K562 (cell line): ENCODE data around the gene PRM3. TPM values are rescaled to one million over a fixed set of nuclear protein-coding genes. Genes with fewer than 3 reads are reported as not detected.

Experiments
- CCNT2 ChIP-seq: IDR thresholded peaks from 2 replicates; pipeline ENCODE4 v1.6.1; 2011; ENCODE audit warnings: borderline replicate concordance, low read depth, mild to moderate bottlenecking, moderate library complexity, mixed read lengths, low read length; ENCODE audit not compliant: insufficient read length; ENCODE audit errors: extremely low read depth
- CTBP1 ChIP-seq: fragments of 450-650 bp; IDR thresholded peaks from 2 replicates; pipeline ENCODE4 v1.6.1; 2016; ENCODE audit warnings: borderline replicate concordance
- JUN ChIP-seq, 2 experiments: sonication (generic) in 1 of 2; formaldehyde crosslinking in 1 of 2; IDR thresholded peaks; 2 replicates each; pipeline versions ENCODE4 v1.6.1 to v1.8.0; 2012 to 2022; ENCODE audit warnings: borderline replicate concordance in 2 of 2, mild to moderate bottlenecking in 2 of 2, improper control_type of control experiment in 1 of 2, low read depth in 1 of 2, low read length in 1 of 2, missing genetic modification reagents in 1 of 2
- JUNB ChIP-seq: fragments of 450-650 bp; formaldehyde crosslinking; conservative IDR thresholded peaks from 2 replicates; pipeline ENCODE4 v1.4.0; 2020; ENCODE audit warnings: mild to moderate bottlenecking
- MAZ ChIP-seq, 2 experiments: fragments of 450-650 bp in 1 of 2; sonication (generic) in 1 of 2; formaldehyde crosslinking; IDR thresholded peaks in 1 of 2; conservative IDR thresholded peaks in 1 of 2; 2 replicates each; pipeline versions ENCODE4 v1.4.0 to v1.5.0; 2020; ENCODE audit warnings: mild to moderate bottlenecking in 1 of 2, missing genetic modification reagents in 1 of 2
- NONO ChIP-seq, 2 experiments: fragments of 200-400 bp in 1 of 2; fragments of 450-650 bp in 1 of 2; formaldehyde crosslinking in 1 of 2; IDR thresholded peaks; 2 replicates each; pipeline ENCODE4 v1.6.1; 2017; ENCODE audit warnings: low read depth in 2 of 2, mild to moderate bottlenecking in 2 of 2, moderate library complexity in 2 of 2, low read length in 1 of 2
- NR2C1 ChIP-seq, 2 experiments: fragments of 450-650 bp; IDR thresholded peaks; 2 replicates each; pipeline ENCODE4 v1.6.1; 2017; ENCODE audit warnings: mild to moderate bottlenecking in 2 of 2, antibody characterized with exemption in 1 of 2, inconsistent platforms in 1 of 2, missing compliant biosample characterization in 1 of 2, missing genetic modification characterization in 1 of 2
- NR2C2 ChIP-seq, 2 experiments: fragments of 200-800 bp in 1 of 2; sonication (Bioruptor generic) in 1 of 2; sonication (generic) in 1 of 2; formaldehyde crosslinking in 1 of 2; IDR thresholded peaks; 2 replicates each; pipeline versions ENCODE4 v1.6.1 to v1.8.0; 2016 to 2022; ENCODE audit warnings: mild to moderate bottlenecking in 1 of 2, missing compliant biosample characterization in 1 of 2, missing genetic modification characterization in 1 of 2, missing genetic modification reagents in 1 of 2
- NR4A1 ChIP-seq, 2 experiments: fragments of 250-450 bp in 1 of 2; fragments of 450-650 bp in 1 of 2; sonication (Bioruptor Pico) in 1 of 2; IDR thresholded peaks; 2 replicates each; pipeline versions ENCODE4 v1.4.0 to v1.6.1; 2016 to 2020; ENCODE audit warnings: mild to moderate bottlenecking in 2 of 2, missing compliant biosample characterization in 1 of 2, missing genetic modification characterization in 1 of 2, moderate library complexity in 1 of 2
- RBBP5 ChIP-seq: fragments of 200-600 bp; sonication (generic); IDR thresholded peaks from 2 replicates; pipeline ENCODE4 v1.6.1; 2012; ENCODE audit warnings: borderline replicate concordance, mild to moderate bottlenecking, low read length, control low read depth, inconsistent platforms; ENCODE audit not compliant: insufficient read depth, poor library complexity, severe bottlenecking
- RBFOX2 ChIP-seq: fragments of 200-400 bp; formaldehyde crosslinking; IDR thresholded peaks from 2 replicates; pipeline ENCODE4 v1.6.1; 2017; ENCODE audit warnings: low read depth, mild to moderate bottlenecking, low read length, moderate library complexity
- SMARCA5 ChIP-seq: fragments of 450-650 bp; IDR thresholded peaks from 2 replicates; pipeline ENCODE4 v1.6.1; 2016
- SRF ChIP-seq, 2 experiments: fragments of 250-450, 450-650 bp in 1 of 2; sonication (Bioruptor Pico) in 1 of 2; sonication (generic) in 1 of 2; formaldehyde crosslinking; IDR thresholded peaks; 2 replicates each; pipeline versions ENCODE4 v1.5.0 to v1.5.1; 2020 to 2022; ENCODE audit warnings: mild to moderate bottlenecking in 1 of 2, missing genetic modification reagents in 1 of 2
- TGIF2 ChIP-seq: sonication (generic); formaldehyde crosslinking; IDR thresholded peaks from 2 replicates; pipeline ENCODE4 v1.8.1; 2022; ENCODE audit warnings: mild to moderate bottlenecking, missing genetic modification reagents, moderate library complexity
- ZBTB8A ChIP-seq: fragments of 450-650 bp; IDR thresholded peaks from 2 replicates; pipeline ENCODE4 v1.6.1; 2018; ENCODE audit warnings: mild to moderate bottlenecking, moderate library complexity; ENCODE audit not compliant: partially characterized antibody
- ZNF583 ChIP-seq: fragments of 250-450 bp; sonication (Bioruptor Pico); IDR thresholded peaks from 2 replicates; pipeline ENCODE4 v1.4.0; 2020
- polyA plus RNA-seq, 8 experiments: library from polyadenylated mRNA; depleted of rRNA in 4 of 8; stranded (reverse) in 5 of 8; unstranded in 3 of 8; fragments of >200 nt; fragmentation: Nextera tagmentation in 2 of 8; fragmentation: Illumina TruSeq in 1 of 8; extraction: Ambion mirVana in 2 of 8; extraction: Trizol in 1 of 8; gene quantifications; 2 replicates each; pipeline versions ENCODE4 v1.2.1 to v1.2.3, GENCODE V29; 2011 to 2014; ENCODE audit warnings: inconsistent platforms in 1 of 8, missing spikeins in 1 of 8
- total RNA-seq, 7 experiments: library from RNA; depleted of rRNA in 6 of 7; stranded (reverse); fragments of >200 nt in 6 of 7; fragmentation: Illumina TruSeq in 2 of 7; extraction: Trizol in 2 of 7; gene quantifications; 2 replicates each; pipeline versions ENCODE4 v1.2.1 to v1.2.3, GENCODE V29; 2011 to 2021; ENCODE audit warnings: low replicate concordance in 1 of 7
- TF ChIP-seq, protein P1 (sequence below): sonication (generic); formaldehyde crosslinking; IDR thresholded peaks from 2 replicates; pipeline ENCODE4 v1.8.0; 2022; ENCODE audit warnings: missing genetic modification reagents, mild to moderate bottlenecking, moderate library complexity, borderline replicate concordance
- TF ChIP-seq, protein P2 (sequence below): fragments of 450-650 bp; IDR thresholded peaks from 2 replicates; pipeline ENCODE4 v1.6.1; 2016
- TF ChIP-seq, protein P3 (sequence below): fragments of 250-450 bp; sonication (Bioruptor Pico); IDR thresholded peaks from 2 replicates; pipeline ENCODE4 v1.5.0; 2021
- TF ChIP-seq, protein P4 (sequence below): IDR thresholded peaks from 2 replicates; pipeline ENCODE4 v1.6.1; 2014; ENCODE audit warnings: antibody characterized with exemption

PRM3 gene
- total and polyA plus RNA-seq, 9 of the 15 experiments (the other 6 are each of a cell fraction or from before 2014, with no cell fraction given), result not detected

DNA sequence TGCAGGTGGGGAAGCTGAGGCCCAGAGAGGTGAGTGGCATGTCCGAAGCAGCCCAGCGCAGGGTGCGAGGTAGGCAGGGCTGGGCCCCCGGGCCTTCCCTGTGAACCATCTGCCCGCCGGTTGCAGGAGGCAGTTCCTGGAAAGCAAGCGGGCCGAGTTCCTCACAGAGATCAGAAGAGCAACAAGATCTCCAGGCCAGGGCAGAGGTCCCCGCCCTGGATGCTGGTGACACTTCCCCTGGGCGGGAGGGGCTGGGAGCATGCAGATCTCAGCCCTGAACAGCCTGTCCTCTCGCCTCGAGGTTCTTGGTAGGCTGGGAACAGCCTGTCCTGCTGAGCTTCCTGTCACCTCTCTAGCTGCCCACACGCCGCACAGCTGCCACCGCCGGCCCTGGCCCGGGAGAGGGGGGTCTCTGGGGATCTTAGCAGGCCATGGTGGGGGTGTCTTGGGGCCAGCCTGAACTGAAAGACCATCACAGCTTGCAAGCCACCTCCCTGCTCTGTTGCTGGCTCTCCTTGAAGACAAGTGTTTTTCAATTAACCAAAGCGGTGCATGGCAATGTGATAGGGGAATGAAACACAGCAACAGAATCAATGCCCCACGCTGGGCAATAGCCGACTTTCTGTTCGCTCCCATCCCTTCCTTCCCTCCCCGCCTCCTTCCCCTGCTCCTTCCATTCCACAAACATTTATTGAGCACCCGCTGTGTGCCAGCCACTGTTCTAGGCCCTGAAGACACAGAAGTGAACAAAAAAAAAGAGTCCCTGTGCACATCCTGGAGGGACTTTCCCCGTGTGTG, 49.1 kb downstream of the PRM3 start (continued):
- TF ChIP-seq, protein P1, sequence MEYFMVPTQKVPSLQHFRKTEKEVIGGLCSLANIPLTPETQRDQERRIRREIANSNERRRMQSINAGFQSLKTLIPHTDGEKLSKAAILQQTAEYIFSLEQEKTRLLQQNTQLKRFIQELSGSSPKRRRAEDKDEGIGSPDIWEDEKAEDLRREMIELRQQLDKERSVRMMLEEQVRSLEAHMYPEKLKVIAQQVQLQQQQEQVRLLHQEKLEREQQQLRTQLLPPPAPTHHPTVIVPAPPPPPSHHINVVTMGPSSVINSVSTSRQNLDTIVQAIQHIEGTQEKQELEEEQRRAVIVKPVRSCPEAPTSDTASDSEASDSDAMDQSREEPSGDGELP (CRISPR knock-in tag), result peak; percentile 56; the same call in 1 of the 2 replicates
- TF ChIP-seq JUN (IDR thresholded peaks at IDR 0.05; ENCODE audit: borderline replicate concordance, low read depth, low read length), result peak; percentile 8; the same call in 1 of the 2 replicates
- no peak for TF ChIP-seq JUN (CRISPR knock-in tag; IDR thresholded peaks at IDR 0.05; ENCODE audit: borderline replicate concordance)
- TF ChIP-seq JUNB (CRISPR knock-in tag), result no peak
- TF ChIP-seq, protein P2, sequence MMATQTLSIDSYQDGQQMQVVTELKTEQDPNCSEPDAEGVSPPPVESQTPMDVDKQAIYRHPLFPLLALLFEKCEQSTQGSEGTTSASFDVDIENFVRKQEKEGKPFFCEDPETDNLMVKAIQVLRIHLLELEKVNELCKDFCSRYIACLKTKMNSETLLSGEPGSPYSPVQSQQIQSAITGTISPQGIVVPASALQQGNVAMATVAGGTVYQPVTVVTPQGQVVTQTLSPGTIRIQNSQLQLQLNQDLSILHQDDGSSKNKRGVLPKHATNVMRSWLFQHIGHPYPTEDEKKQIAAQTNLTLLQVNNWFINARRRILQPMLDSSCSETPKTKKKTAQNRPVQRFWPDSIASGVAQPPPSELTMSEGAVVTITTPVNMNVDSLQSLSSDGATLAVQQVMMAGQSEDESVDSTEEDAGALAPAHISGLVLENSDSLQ, result peak; percentile 32; the same call in 1 of the 2 replicates
- no peak for TF ChIP-seq ZBTB8A
- no peak for TF ChIP-seq NR2C2 (CRISPR knock-in tag; IDR thresholded peaks at IDR 0.05)
- peak; percentile 55 for TF ChIP-seq NR2C2 (tag; IDR thresholded peaks at IDR 0.05)
- no peak for TF ChIP-seq SMARCA5
- TF ChIP-seq MAZ (CRISPR knock-in tag; conservative IDR thresholded peaks at IDR 0.05 in 1 of 2, IDR thresholded peaks at IDR 0.05 in 1 of 2), result peak; percentile 73 to 98
- TF ChIP-seq, protein P3, sequence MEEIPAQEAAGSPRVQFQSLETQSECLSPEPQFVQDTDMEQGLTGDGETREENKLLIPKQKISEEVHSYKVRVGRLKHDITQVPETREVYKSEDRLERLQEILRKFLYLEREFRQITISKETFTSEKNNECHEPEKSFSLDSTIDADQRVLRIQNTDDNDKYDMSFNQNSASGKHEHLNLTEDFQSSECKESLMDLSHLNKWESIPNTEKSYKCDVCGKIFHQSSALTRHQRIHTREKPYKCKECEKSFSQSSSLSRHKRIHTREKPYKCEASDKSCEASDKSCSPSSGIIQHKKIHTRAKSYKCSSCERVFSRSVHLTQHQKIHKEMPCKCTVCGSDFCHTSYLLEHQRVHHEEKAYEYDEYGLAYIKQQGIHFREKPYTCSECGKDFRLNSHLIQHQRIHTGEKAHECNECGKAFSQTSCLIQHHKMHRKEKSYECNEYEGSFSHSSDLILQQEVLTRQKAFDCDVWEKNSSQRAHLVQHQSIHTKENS (CRISPR knock-in tag), result no peak
- no peak for TF ChIP-seq TGIF2 (CRISPR knock-in tag)
- no peak for TF ChIP-seq NR2C1 (IDR thresholded peaks at IDR 0.05)
- TF ChIP-seq NR2C1 (tag; IDR thresholded peaks at IDR 0.05), result peak; percentile 8; the same call in 1 of the 2 replicates
- 0 out of 2 replicates have a peak, but pooled peaks have one; percentile 9 for TF ChIP-seq ZNF583 (CRISPR knock-in tag)
- TF ChIP-seq NR4A1 (CRISPR knock-in tag; IDR thresholded peaks at IDR 0.05), result no peak
- peak; percentile 42; the same call in 1 of the 2 replicates for TF ChIP-seq NR4A1 (tag; IDR thresholded peaks at IDR 0.05)
- TF ChIP-seq CTBP1, result peak; percentile 81
- no peak for TF ChIP-seq RBBP5
- no peak for TF ChIP-seq NONO (IDR thresholded peaks at IDR 0.05; ENCODE audit: low read depth in 2 of 2, low read length in 1 of 2)
- TF ChIP-seq, protein P4, sequence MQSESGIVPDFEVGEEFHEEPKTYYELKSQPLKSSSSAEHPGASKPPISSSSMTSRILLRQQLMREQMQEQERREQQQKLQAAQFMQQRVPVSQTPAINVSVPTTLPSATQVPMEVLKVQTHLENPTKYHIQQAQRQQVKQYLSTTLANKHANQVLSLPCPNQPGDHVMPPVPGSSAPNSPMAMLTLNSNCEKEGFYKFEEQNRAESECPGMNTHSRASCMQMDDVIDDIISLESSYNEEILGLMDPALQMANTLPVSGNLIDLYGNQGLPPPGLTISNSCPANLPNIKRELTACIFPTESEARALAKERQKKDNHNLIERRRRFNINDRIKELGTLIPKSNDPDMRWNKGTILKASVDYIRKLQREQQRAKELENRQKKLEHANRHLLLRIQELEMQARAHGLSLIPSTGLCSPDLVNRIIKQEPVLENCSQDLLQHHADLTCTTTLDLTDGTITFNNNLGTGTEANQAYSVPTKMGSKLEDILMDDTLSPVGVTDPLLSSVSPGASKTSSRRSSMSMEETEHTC, result no peak
- peak; percentile 53 for TF ChIP-seq RBFOX2
- TF ChIP-seq CCNT2, result no peak
- peak in 1 of 2 experiments; percentile 81; a peak in 1 of 4 replicates for TF ChIP-seq SRF (CRISPR knock-in tag; IDR thresholded peaks at IDR 0.05)
